Measurements from ENCODE around the gene CCL8. TPM values are rescaled to one million over a fixed set of nuclear protein-coding genes. Genes with fewer than 3 reads are reported as not detected.

Gene CCL8
- total and polyA plus RNA-seq, 4 donors = 0.26 to 7.6 (median 0.72) TPM

- no peak overlapping the region for H3K4me3 ChIP-seq
- TF ChIP-seq CTCF (IDR thresholded peaks at IDR 0.05; ENCODE audit: control extremely low read depth, extremely low read depth) = no peak
- ATAC-seq (ENCODE audit: insufficient read depth, low FRiP score) = no peak
- H3K36me3 ChIP-seq (ENCODE audit: control insufficient read depth in 4 of 4, insufficient read depth in 4 of 4, low read length in 4 of 4) = no peaks in the 10 kb centered on the region
- H3K27me3 ChIP-seq (ENCODE audit: control insufficient read depth in 3 of 3, insufficient read depth in 3 of 3, low read length in 2 of 3) = no peaks in the 10 kb centered on the region
- no peaks in the 10 kb centered on the region for H3K9me3 ChIP-seq (ENCODE audit: control insufficient read depth in 4 of 4, insufficient read depth in 3 of 4, low read length in 3 of 4)
- no peak overlapping the region for H3K27ac ChIP-seq (ENCODE audit: low read depth in 1 of 2, low read length in 1 of 2)
- no peak for DNase-seq
- peaks cover 0 to 9% (median 2%) of the 10 kb centered on the region in 5 donors for H3K4me1 ChIP-seq (ENCODE audit: control insufficient read depth in 5 of 5, insufficient read depth in 5 of 5, low read length in 5 of 5)
- no peak overlapping the region for H3K9ac ChIP-seq (ENCODE audit: insufficient read depth in 1 of 2, low read length in 2 of 2)
- 96 to 98% methylated on average over 3 of the region's 3 CpGs for WGBS, 2 donors
Measured at GRCh38 chr17:34358631-34359030, 39.4 kb downstream of the CCL8 start.

GRCh38 chr17:34360601-34361270 is 41.5 kb downstream of the CCL8 start:
- DNase-seq (no peak), ATAC-seq (ENCODE audit: insufficient read depth, low FRiP score) (no peak)
- Histone ChIP-seq H3K27me3 (ENCODE audit: control insufficient read depth in 3 of 3, insufficient read depth in 3 of 3, low read length in 2 of 3) (no peaks in the 10 kb centered on the region), H3K36me3 (ENCODE audit: control insufficient read depth in 4 of 4, insufficient read depth in 4 of 4, low read length in 4 of 4) (no peaks in the 10 kb centered on the region), H3K9ac (ENCODE audit: insufficient read depth in 1 of 2, low read length in 2 of 2) (no peak overlapping the region), H3K4me3 (no peak overlapping the region), H3K27ac (ENCODE audit: low read depth in 1 of 2, low read length in 1 of 2) (no peak overlapping the region), H3K9me3 (ENCODE audit: control insufficient read depth in 4 of 4, insufficient read depth in 3 of 4, low read length in 3 of 4) (no peaks in the 10 kb centered on the region), H3K4me1 (ENCODE audit: control insufficient read depth in 5 of 5, insufficient read depth in 5 of 5, low read length in 5 of 5) (peaks cover 0 to 9% (median 0%) of the 10 kb centered on the region in 5 donors)
- TF ChIP-seq CTCF (IDR thresholded peaks at IDR 0.05; ENCODE audit: control extremely low read depth, extremely low read depth) = no peak
- WGBS, 2 donors = 67 to 74% methylated on average over 11 of the region's 11 CpGs

- peak; percentile 88 for ATAC-seq (ENCODE audit: insufficient read depth, low FRiP score)
- no peaks in the 10 kb centered on the region for H3K9me3 ChIP-seq (ENCODE audit: control insufficient read depth in 4 of 4, insufficient read depth in 3 of 4, low read length in 3 of 4)
- no peak overlapping the region for H3K27ac ChIP-seq (ENCODE audit: low read depth in 1 of 2, low read length in 1 of 2)
- DNase-seq = peak; percentile 90 to 94 (median 92)
- H3K4me3 ChIP-seq = no peak overlapping the region
- peaks cover 0 to 2% (median 0%) of the 10 kb centered on the region in 3 donors for H3K27me3 ChIP-seq (ENCODE audit: control insufficient read depth in 3 of 3, insufficient read depth in 3 of 3, low read length in 2 of 3)
- no peaks in the 10 kb centered on the region for H3K36me3 ChIP-seq (ENCODE audit: control insufficient read depth in 4 of 4, insufficient read depth in 4 of 4, low read length in 4 of 4)
- H3K9ac ChIP-seq (ENCODE audit: insufficient read depth in 1 of 2, low read length in 2 of 2) = no peak overlapping the region
- WGBS, 2 donors = 26 to 28% methylated on average over 8 of the region's 8 CpGs
- peak; percentile 99 for TF ChIP-seq CTCF (IDR thresholded peaks at IDR 0.05; ENCODE audit: control extremely low read depth, extremely low read depth)
- H3K4me1 ChIP-seq (ENCODE audit: control insufficient read depth in 5 of 5, insufficient read depth in 5 of 5, low read length in 5 of 5) = peaks cover 0 to 9% (median 0%) of the 10 kb centered on the region in 5 donors
Measured at GRCh38 chr17:34361478-34362061, 42.3 kb downstream of the CCL8 start.

Data from lung (tissue), 12 donors.